Activated T-cell treated with anti-CD3 and anti-CD28 coated beads, Interleukin-2, amount 50 U/mL, for 72 hours (primary cell): Measurements from ENCODE around the gene PARD3. TPM values are rescaled to one million over a fixed set of nuclear protein-coding genes. Genes with fewer than 3 reads are reported as not detected.

Source experiments
- ATAC-seq, 2 donors: fragments of 150-1000 bp; cut with Tn5 transposase; replicated peaks in 1 of 2; 2 replicates each; pipeline ENCODE4 v1.10.0; 2021; ENCODE audit warnings: moderate library complexity in 2 of 2, mild to moderate bottlenecking in 1 of 2
- DNase-seq, 2 donors: peaks; one replicate each; pipeline ENCODE4 v3.0.0; 2021 to 2022; ENCODE audit warnings: mixed read lengths in 1 of 2
- H3K27ac Mint-ChIP-seq: one replicate; pipeline ENCODE4 v1.8.0; 2022; ENCODE audit warnings: mild to moderate bottlenecking, moderate library complexity, mixed read lengths
- H3K27me3 Mint-ChIP-seq: one replicate; pipeline ENCODE4 v1.8.0; 2022; ENCODE audit warnings: low read depth, mixed read lengths
- H3K36me3 Mint-ChIP-seq, 2 donors: one replicate each; pipeline ENCODE4 v1.8.0; 2022; ENCODE audit warnings: mixed read lengths in 2 of 2, mild to moderate bottlenecking in 1 of 2; ENCODE audit not compliant: insufficient read depth in 2 of 2
- H3K4me1 Mint-ChIP-seq: one replicate; pipeline ENCODE4 v1.8.0; 2022; ENCODE audit warnings: low read depth, mixed read lengths
- H3K4me3 Mint-ChIP-seq, 2 donors: one replicate each; pipeline ENCODE4 v1.8.0; 2022; ENCODE audit warnings: mild to moderate bottlenecking in 2 of 2, mixed read lengths in 2 of 2, moderate library complexity in 2 of 2
- H3K9me3 Mint-ChIP-seq, 2 donors: one replicate each; pipeline ENCODE4 v1.8.0; 2022; ENCODE audit warnings: mixed read lengths in 2 of 2
- total RNA-seq, 2 donors: library from RNA; stranded (reverse); gene quantifications; one replicate each; pipeline ENCODE4 v1.2.3, GENCODE V29; 2022

PARD3 gene
- total RNA-seq, 2 donors from 2014 or later: 2.3 to 3.7 TPM

DNA sequence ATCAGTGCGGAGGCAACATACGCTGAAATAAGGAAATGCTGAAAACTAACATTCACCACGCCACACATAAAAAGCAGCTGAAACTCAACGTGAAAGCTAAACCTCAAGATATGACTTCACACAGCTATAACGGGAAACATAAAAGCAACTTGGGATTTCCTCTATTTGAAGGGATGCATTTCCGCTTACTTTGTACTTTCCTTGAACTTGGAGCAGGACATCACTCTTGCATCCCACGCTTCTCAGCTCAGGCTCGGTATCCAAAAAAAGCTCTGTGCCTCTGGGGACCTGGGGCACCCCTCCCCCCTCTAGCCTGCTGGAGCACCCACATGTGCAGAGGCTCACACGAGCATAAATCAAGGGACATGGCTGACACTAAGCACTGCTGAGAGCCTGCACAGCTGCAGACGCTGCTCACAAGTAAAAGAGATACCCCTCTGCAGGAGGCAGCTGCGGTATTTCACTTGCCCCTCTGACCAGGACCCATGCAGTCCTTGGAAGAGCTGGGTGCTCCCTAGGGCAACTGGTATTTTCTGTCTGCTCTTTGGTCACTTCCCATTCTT lies 34.2 kb downstream of the PARD3 start:
- DNase-seq: no peak
- Mint-ChIP-seq H3K4me3 (peak overlapping the region; percentile 60 to 62), H3K27me3 (peaks cover 42% of the 10 kb centered on the region)

DNA sequence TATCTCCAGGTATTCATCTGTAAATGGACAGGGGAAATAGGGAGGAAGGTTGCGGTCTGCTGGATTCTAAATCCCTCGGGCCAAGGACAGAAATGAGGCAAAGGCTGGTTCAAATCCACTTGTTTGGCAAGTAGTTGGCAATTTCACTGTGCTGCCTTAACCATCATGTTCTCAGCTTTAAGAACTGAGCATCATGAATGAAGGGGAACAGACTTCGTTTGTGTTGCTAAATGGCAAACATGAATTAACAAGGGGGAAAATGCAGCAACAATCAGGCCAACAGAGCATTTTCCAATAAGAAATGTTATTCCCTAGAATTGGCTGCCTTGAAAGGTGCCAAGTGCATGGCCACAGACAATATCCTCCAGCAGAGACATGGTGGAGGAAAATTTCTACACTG lies 36.9 kb downstream of the PARD3 start:
- ATAC-seq: no peak

More for the DNA sequence above, 34.2 kb downstream of the PARD3 start:
- Mint-ChIP-seq H3K4me1 (peaks cover 10% of the 10 kb centered on the region), H3K36me3 (no peaks in the 10 kb centered on the region), H3K9me3 (no peaks in the 10 kb centered on the region), H3K27ac (no peak overlapping the region)
- ATAC-seq: peak in 1 of 2 donors; percentile 33

DNA sequence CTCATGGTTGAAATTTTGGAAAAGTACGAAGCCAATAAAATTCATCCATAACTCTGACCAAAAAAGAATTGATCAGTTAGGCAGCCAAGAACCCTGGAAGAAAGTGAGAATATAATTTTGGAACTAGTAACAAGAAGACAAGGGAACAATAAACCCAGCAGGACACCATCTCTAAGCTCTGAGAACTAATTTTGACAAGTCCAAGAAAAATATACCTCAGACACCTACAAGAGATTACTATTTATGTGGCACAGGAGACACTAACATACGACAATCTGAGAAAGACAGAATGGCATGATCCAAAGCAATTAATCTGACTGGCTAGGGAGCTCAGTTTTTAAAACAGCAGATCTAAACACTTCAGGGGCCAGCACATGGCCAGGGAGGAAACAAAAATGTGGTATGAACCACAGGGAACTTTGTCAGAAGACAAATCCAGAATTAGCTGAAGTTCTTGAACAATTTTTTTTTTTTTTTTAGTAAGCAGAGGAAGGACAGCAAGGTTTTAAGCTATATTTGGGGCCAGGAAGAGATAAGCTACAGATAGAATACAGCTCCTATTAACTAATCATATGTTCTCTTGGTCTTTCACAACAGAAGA lies 38.9 kb downstream of the PARD3 start:
- Mint-ChIP-seq H3K27me3 (peaks cover 34% of the 10 kb centered on the region), H3K9me3 (no peaks in the 10 kb centered on the region), H3K4me1 (peaks cover 9% of the 10 kb centered on the region), H3K36me3 (no peaks in the 10 kb centered on the region), H3K27ac (no peak overlapping the region), H3K4me3 (no peak overlapping the region)
- ATAC-seq (no peak), DNase-seq (no peak)

More for the DNA sequence above, 36.9 kb downstream of the PARD3 start:
- no peak for DNase-seq
- H3K27ac Mint-ChIP-seq: no peak overlapping the region
- no peak overlapping the region for H3K4me3 Mint-ChIP-seq
- peaks cover 10% of the 10 kb centered on the region for H3K4me1 Mint-ChIP-seq
- peaks cover 41% of the 10 kb centered on the region for H3K27me3 Mint-ChIP-seq
- no peaks in the 10 kb centered on the region for H3K9me3 Mint-ChIP-seq
- H3K36me3 Mint-ChIP-seq: no peaks in the 10 kb centered on the region

DNA sequence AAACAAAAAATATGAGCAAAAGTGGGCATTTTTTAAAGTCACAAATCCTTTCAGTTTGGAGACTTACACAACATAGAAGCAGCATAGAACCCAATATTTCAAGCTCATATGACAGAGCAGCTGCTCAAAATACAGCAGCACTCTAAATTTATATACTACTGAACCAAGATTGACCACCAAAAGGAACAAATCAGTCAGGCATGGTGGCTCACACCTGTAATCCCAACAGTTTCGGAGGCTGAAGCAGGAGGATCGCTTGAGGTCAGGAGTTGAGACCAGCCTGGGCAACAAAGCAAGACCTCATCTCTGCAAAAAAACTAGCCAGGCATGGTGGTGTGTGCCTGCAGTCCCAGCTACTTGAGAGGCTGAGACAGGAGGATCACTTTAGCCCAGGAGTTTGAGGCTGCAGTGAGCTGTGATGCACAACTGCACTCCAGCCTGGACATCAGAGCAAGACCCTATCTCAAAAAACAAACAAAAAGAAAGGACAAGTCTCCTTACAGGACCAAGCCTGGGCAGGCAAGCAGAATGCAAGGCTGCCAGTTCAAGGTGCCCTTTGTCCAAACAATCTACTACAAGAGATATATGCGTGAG lies 40.0 kb downstream of the PARD3 start:
- Mint-ChIP-seq H3K36me3 (no peaks in the 10 kb centered on the region), H3K4me3 (no peak overlapping the region), H3K27ac (no peak overlapping the region), H3K27me3 (peaks cover 34% of the 10 kb centered on the region), H3K9me3 (no peaks in the 10 kb centered on the region), H3K4me1 (no peaks in the 10 kb centered on the region)
- DNase-seq (no peak), ATAC-seq (no peak)

DNA sequence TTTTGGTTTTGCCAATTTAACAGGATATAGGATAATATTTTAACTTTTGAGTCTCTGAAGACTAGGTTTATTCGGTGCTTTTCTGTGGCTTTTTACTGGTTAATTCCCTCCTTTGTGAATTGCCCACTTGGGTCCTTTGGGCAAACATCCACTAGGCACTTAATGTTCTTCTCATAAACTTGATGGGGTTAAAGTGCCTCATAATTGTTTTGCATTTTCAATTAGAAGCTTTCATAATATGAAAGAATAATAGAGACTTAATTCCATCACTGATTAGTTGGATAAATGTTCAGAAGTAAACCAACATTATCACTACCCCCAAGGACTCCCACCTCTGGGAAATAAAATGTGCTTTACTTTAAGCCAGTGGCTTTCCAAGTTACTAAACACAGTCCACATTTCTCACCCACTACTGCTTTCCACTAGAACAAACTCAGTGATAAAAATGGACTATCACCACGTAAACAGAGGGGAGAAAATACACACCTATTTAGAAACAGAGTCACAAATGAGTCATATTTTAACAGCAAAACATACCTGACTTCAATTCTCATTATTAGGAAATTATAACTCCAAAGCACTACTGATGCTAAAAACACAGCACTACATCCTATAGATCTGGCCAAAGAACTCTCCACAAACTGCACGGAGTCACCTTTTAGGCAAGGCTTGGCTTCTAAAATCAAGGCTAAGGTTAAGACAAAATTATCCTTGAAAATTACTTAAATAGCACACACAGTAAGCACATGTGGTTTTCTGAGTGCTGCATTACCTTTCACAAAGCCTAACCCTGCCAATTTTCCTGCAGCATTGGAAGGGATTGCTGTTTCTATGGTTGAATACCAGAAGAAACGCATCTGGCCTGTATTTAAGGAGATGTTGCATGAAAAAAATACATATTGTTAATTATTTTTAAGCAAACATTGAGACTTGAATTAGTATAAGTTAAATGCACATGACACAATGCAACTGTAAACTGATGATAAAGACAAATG lies 41.2 kb downstream of the PARD3 start:
- no peaks in the 10 kb centered on the region for H3K4me1 Mint-ChIP-seq
- peaks cover 35% of the 10 kb centered on the region for H3K27me3 Mint-ChIP-seq
- H3K27ac Mint-ChIP-seq: no peak overlapping the region
- H3K9me3 Mint-ChIP-seq: no peaks in the 10 kb centered on the region
- ATAC-seq (no peak), DNase-seq (no peak)
- no peaks in the 10 kb centered on the region for H3K36me3 Mint-ChIP-seq
- no peak overlapping the region for H3K4me3 Mint-ChIP-seq

DNA sequence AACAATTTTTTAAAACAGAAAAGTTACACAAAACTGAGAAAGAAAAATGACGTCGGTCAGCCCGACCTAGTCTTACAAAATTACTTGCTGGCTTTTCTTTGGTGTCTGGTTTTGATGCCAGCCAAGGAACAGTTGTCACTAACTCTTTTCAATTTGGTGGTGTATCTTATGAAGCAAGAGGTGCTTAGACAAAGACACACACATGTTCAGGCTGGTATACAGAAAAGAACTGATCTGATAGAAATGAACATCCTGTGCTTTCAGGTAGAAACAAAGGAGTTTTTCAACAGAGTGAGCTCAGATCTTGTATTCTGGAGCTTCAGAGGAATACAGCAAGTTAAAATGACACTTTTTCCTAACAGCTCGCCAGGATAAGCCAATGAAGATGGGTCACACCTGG lies 43.6 kb downstream of the PARD3 start:
- Mint-ChIP-seq H3K4me1 (no peaks in the 10 kb centered on the region), H3K36me3 (no peaks in the 10 kb centered on the region), H3K9me3 (no peaks in the 10 kb centered on the region), H3K27me3 (peaks cover 30% of the 10 kb centered on the region), H3K4me3 (no peak overlapping the region), H3K27ac (no peak overlapping the region)
- ATAC-seq (no peak), DNase-seq (no peak)

DNA sequence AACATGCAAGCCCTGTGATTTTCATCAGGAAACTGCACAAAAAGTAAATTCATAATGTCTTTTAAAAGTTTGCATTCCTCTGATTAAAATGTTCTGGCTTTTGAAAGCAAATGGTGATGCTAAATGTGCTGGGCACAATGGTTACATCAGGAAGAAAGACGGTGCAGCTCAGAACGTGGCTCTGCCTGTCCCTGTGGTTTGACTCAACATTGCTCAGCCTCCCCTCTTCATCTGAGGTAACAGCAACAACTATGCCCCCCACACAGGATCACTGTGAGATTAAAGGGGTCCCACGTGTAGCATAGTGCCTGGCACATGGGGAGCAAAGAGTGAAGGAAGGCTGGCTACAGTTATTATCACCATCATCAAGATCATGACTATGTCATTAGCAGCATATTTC lies 44.0 kb downstream of the PARD3 start:
- DNase-seq: no peak
- H3K4me1 Mint-ChIP-seq: no peaks in the 10 kb centered on the region
- H3K9me3 Mint-ChIP-seq: no peaks in the 10 kb centered on the region
- no peaks in the 10 kb centered on the region for H3K36me3 Mint-ChIP-seq
- peaks cover 26% of the 10 kb centered on the region for H3K27me3 Mint-ChIP-seq
- ATAC-seq: no peak
- no peak overlapping the region for H3K27ac Mint-ChIP-seq
- no peak overlapping the region for H3K4me3 Mint-ChIP-seq

DNA sequence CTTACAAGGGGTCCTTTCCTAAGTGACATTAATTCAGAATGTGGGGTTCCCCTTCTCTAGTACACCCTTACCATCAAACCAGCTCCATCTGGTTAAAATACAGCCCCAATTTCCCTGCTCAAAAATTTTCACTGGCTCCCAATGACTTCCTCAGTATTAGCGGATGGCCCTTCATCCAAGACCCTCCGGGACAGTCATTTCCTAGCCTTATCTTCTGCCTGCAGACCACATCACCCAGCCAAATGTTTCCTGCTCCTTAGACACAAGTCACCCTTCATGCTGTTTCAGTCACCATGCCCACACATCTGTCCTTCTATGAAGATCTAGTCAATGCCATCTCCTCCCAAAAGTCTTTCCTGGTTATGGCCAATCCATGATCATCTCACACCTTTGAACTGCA lies 45.2 kb downstream of the PARD3 start:
- H3K36me3 Mint-ChIP-seq: no peaks in the 10 kb centered on the region

DNA sequence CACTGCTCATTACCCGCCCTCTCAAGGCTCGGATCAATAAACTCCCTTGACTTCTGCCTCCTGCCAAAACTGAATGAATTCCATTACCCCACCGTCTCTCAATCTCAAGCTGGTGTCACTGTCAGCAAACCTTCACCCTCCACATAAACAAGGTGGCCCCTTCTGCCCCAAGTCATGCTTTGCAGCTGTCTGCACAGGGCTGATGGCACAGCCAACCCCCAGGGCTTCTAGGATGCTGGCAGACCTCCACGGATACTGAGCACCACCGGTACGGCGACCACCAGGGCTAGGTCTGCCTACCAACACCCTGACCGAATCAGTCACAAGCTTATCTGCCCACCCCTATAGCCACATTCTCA lies 46.1 kb downstream of the PARD3 start:
- Mint-ChIP-seq H3K4me3 (no peak overlapping the region), H3K9me3 (no peaks in the 10 kb centered on the region), H3K27me3 (peaks cover 24% of the 10 kb centered on the region), H3K4me1 (no peaks in the 10 kb centered on the region), H3K36me3 (no peaks in the 10 kb centered on the region), H3K27ac (no peak overlapping the region)
- no peak for DNase-seq
- ATAC-seq: no peak

More for the DNA sequence above, 45.2 kb downstream of the PARD3 start:
- ATAC-seq: no peak
- DNase-seq: no peak
- H3K27ac Mint-ChIP-seq: no peak overlapping the region
- H3K27me3 Mint-ChIP-seq: peaks cover 25% of the 10 kb centered on the region
- H3K9me3 Mint-ChIP-seq: no peaks in the 10 kb centered on the region
- H3K4me3 Mint-ChIP-seq: no peak overlapping the region
- H3K4me1 Mint-ChIP-seq: no peaks in the 10 kb centered on the region

DNA sequence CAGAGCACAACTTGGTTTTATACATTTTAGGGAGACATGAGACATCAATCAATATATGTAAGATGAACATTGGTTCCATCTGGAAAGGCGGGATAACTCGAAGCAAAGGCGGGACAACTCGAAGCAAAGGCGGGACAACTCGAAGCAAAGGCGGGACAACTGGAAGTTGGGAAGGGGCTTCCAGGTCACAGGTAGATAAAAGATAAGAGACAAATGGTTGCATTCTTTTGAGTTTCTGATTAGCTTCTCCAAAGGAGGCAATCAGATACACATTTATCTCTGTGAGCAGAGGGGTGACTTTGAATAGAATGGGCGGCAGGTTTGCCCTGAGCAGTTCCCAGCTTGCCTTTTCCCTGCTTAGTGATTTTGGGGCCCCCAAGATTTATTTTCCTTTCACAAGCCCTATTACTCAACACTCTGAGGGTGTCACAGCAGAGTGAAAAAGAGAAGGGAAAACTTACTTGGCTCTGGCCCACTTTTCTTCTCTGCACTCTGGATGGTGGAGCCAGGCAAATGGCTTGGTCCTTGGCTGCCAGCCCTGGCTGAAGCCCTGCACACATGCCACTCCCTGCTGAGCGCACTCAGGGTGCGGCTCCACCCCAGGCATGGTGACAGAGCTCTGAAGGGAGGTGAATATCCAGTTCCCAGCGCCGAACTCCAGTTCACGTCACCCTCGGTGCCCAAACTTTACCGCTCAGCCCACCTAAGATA lies 46.7 kb downstream of the PARD3 start:
- H3K27me3 Mint-ChIP-seq: peaks cover 19% of the 10 kb centered on the region
- H3K36me3 Mint-ChIP-seq: no peaks in the 10 kb centered on the region
- no peak for DNase-seq
- ATAC-seq: no peak
- no peak overlapping the region for H3K4me3 Mint-ChIP-seq
- H3K27ac Mint-ChIP-seq: no peak overlapping the region
- H3K4me1 Mint-ChIP-seq: no peaks in the 10 kb centered on the region
- H3K9me3 Mint-ChIP-seq: no peaks in the 10 kb centered on the region

DNA sequence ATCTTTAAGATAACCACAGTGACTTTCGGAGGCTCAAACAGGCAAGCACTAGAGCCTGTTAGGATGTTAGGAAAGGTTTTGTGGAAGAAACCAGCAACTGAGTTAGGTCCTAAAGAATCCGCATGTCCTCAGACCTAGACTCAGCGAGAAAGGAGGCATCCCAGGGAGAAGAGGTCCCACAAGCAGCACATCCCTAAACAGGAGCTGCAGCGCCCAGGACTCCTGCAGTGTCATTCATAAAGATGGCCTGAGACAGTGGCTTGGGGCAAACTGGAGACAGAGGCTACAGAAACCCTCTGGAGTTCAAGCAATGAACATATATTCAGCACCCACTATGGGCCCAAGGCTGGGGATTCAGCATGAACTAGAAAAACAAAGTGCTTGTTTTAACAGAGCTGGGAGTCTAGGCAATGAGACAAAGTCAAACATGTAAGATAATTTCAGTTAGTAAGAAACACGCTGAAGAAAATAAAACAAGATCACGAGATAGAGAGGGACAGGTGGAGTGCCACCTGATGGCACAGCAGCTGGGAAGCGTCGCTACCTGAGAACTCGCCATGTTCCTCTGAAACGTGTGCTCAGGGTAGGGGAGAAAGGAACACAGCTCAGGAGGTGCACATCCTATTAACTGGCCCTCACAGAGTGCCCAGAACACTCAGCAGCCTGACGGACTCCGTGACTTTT lies 48.1 kb downstream of the PARD3 start:
- no peak for ATAC-seq
- H3K27ac Mint-ChIP-seq: no peak overlapping the region
- no peaks in the 10 kb centered on the region for H3K36me3 Mint-ChIP-seq
- H3K4me3 Mint-ChIP-seq: no peak overlapping the region
- no peaks in the 10 kb centered on the region for H3K4me1 Mint-ChIP-seq
- DNase-seq: no peak
- no peaks in the 10 kb centered on the region for H3K9me3 Mint-ChIP-seq
- peaks cover 25% of the 10 kb centered on the region for H3K27me3 Mint-ChIP-seq

DNA sequence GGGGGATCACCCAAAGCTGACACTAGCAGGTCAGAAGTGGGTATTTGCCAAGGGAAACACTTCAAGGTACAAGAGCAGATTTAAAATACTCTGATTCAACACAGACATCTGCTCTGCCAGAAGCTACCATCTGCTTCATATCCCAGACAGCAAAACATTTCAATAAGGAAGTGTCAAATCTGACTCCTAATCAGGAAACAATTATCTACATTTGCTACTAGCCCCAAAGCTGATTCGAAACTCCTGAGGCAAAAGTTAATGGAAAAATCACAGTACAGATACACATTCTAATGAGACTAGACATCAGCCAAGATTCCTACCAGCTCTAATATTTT lies 48.9 kb downstream of the PARD3 start:
- Mint-ChIP-seq H3K9me3 (no peaks in the 10 kb centered on the region), H3K27me3 (peaks cover 24% of the 10 kb centered on the region), H3K27ac (no peak overlapping the region), H3K36me3 (no peaks in the 10 kb centered on the region), H3K4me1 (no peaks in the 10 kb centered on the region), H3K4me3 (no peak overlapping the region)
- DNase-seq (no peak), ATAC-seq (no peak)
